Gastrocnemius medialis (tissue), 4 donors: Measurements from ENCODE around the gene KCTD14.

ENCODE experiments used
- CTCF ChIP-seq, 5 experiments: fragments of 450-650 bp in 3 of 5; fragments of 200-600 bp in 2 of 5; sonication (generic) in 2 of 5; IDR thresholded peaks in 4 of 5; conservative IDR thresholded peaks in 1 of 5; 1 replicate in 4 of 5; 2 replicates in 1 of 5; pipeline ENCODE4 v1.5.1; 2016 to 2019; ENCODE audit warnings: antibody characterized with exemption in 5 of 5, mild to moderate bottlenecking in 3 of 5, moderate library complexity in 3 of 5
- POLR2A ChIP-seq, 2 donors: fragments of 450-650 bp; IDR thresholded peaks; one replicate each; pipeline ENCODE4 v1.6.1; 2017; ENCODE audit warnings: antibody characterized with exemption in 2 of 2, mild to moderate bottlenecking in 2 of 2, moderate library complexity in 2 of 2

GRCh38 chr11:78032090-78032489, 9.0 kb upstream of the KCTD14 start:
- TF ChIP-seq POLR2A (IDR thresholded peaks at IDR 0.05) (no peak), CTCF (IDR thresholded peaks at IDR 0.05 in 4 of 5, conservative IDR thresholded peaks at IDR 0.05 in 1 of 5) (no peak)
